Mesangial cell (primary cell): ENCODE data around the gene SLC16A14. TPM values are rescaled to one million over a fixed set of nuclear protein-coding genes. Genes with fewer than 3 reads are reported as not detected.

ENCODE experiments used
- total RNA-seq: library from RNA; depleted of rRNA; stranded (reverse); fragments of >200 nt; gene quantifications from 2 replicates; pipeline ENCODE4 v1.2.3, GENCODE V29; 2015

The SLC16A14 gene
- total RNA-seq: 0.81 and 1.6 TPM in 2 replicates

GRCh38 chr2:230068651-230069055, at the start of gene SLC16A14:
Gene SLC16A14, minus strand, starts transcription at chr2:230068924. Its CDS starts 9,572 bp downstream, at chr2:230059352.

Other genes starting within 250 kb of the SLC16A14 start
- gene TRIP12, start 146.9 kb downstream of the SLC16A14 start, total RNA-seq: 89.1 and 94.7 TPM in 2 replicates
- 3.4 and 5.1 TPM in 2 replicates for gene FBXO36, start 146.4 kb downstream of the SLC16A14 start, total RNA-seq
- gene SP110, start 151.1 kb upstream of the SLC16A14 start, total RNA-seq: 6.8 and 10.3 TPM in 2 replicates
- gene SP140, start 156.8 kb upstream of the SLC16A14 start, total RNA-seq: 0.25 and 0.98 TPM in 2 replicates